Measurements from ENCODE around the gene XRCC3. TPM values are rescaled to one million over a fixed set of nuclear protein-coding genes. Genes with fewer than 3 reads are reported as not detected.

Gene XRCC3
- total and polyA plus RNA-seq, 2 experiments from 2014 or later, result 20.4 to 72.9 TPM

DNA sequence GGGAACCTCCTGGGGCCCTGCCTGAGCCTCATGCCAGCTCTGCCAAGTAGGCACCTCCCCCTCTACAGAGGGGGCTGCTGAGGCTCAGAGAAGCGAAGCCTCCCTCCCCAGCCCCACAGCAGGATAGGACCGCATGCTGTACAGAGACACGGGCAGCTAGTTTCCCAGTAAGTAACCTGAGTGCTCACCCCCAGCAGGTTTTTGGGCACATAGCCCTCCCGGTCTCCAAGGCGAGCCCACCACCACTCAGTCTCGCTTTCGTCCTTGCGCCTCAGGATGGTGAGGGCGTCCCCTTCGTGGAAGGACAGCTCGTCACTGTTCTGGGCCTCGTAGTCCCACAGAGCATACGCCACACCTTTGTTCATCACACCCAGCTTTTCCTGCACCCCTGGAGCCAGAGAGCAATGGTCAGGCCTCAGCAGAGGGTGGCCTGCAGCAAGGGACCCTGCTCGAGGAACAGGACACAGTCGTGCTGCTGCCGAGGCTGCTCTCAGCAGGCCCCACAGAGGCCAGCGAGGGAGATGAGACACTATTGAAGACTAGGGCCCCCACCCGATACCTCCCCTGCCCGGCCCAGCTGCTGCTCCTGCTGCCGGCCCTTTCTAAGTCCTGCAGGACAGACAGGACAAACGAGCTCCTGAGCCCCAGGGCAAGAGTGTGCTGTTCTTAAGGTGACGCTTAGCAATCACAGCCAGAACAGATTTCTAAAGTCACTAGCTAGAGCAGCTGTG lies 20.7 kb upstream of the XRCC3 start:
- H3K27me3 ChIP-seq (ENCODE audit: insufficient read depth), result no peaks in the 10 kb centered on the region
- H3K79me2 ChIP-seq (replicated peaks; ENCODE audit: insufficient read depth), result no peaks in the 10 kb centered on the region
- no peaks in the 10 kb centered on the region for H4K20me1 ChIP-seq (replicated peaks; ENCODE audit: insufficient read depth)
- H3K36me3 Mint-ChIP-seq (ENCODE audit: low read depth), result peaks cover 23% of the 10 kb centered on the region
- H3F3A ChIP-seq (replicated peaks; ENCODE audit: low read depth), result no peaks in the 10 kb centered on the region
- H3K27ac ChIP-seq (ENCODE audit: low read depth), result no peak overlapping the region
- H3K9me3 Mint-ChIP-seq, result no peaks in the 10 kb centered on the region
- H3K9me2 ChIP-seq (ENCODE audit: insufficient read depth), result no peaks in the 10 kb centered on the region
- H3K4me3 ChIP-seq, result no peak overlapping the region
- H3K4me3 Mint-ChIP-seq, result no peak overlapping the region
- H3K4me1 Mint-ChIP-seq, result peaks cover 16% of the 10 kb centered on the region
- H3K27ac Mint-ChIP-seq, result no peak overlapping the region
- DNase-seq (ENCODE audit: low spot score) (no peak), ATAC-seq (no peak)
- peaks cover 10% of the 10 kb centered on the region for H3K27me3 Mint-ChIP-seq (ENCODE audit: insufficient read depth, low read depth, poor library complexity)
- TF ChIP-seq ZNF114 (CRISPR knock-in tag; IDR thresholded peaks at IDR 0.05) (no peak), JUNB (IDR thresholded peaks at IDR 0.05; ENCODE audit: unreplicated experiment) (no peak)
- no peak overlapping the region for H3K4me2 ChIP-seq
- H3K4me1 ChIP-seq (ENCODE audit: insufficient read depth), result no peaks in the 10 kb centered on the region
- H3K36me3 ChIP-seq (ENCODE audit: insufficient read depth), result no peaks in the 10 kb centered on the region
- no peak overlapping the region for H2AFZ ChIP-seq

DNA sequence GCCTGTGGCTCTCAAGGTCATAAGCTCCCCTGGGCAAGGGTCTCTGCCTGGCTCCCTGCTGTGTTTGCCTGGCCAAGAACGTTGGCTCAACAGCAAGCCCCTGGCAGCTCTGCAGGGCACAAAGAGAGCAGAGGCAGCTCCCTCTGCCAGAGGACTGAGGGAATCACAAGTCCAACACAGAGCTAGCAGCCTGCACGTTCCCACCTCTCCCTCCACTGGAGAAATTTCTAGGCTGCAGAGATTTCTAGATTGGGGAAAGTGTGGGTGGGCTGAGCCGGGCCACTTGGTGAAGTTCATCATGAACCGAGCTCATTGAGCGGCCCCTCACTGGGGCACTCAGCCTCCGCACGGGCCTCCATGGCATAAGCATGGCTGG lies 20.2 kb upstream of the XRCC3 start:
- peaks cover 10% of the 10 kb centered on the region for H3K27me3 Mint-ChIP-seq (ENCODE audit: insufficient read depth, low read depth, poor library complexity)
- no peaks in the 10 kb centered on the region for H3K9me3 Mint-ChIP-seq
- H3K4me3 Mint-ChIP-seq, result no peak overlapping the region
- Histone ChIP-seq H3K36me3 (ENCODE audit: insufficient read depth) (no peaks in the 10 kb centered on the region), H3K27me3 (ENCODE audit: insufficient read depth) (no peaks in the 10 kb centered on the region), H3K4me3 (no peak overlapping the region), H3K4me1 (ENCODE audit: insufficient read depth) (no peaks in the 10 kb centered on the region), H2AFZ (no peak overlapping the region), H3K9me2 (ENCODE audit: insufficient read depth) (no peaks in the 10 kb centered on the region), H3K79me2 (replicated peaks; ENCODE audit: insufficient read depth) (no peaks in the 10 kb centered on the region), H4K20me1 (replicated peaks; ENCODE audit: insufficient read depth) (no peaks in the 10 kb centered on the region), H3F3A (replicated peaks; ENCODE audit: low read depth) (no peaks in the 10 kb centered on the region), H3K27ac (ENCODE audit: low read depth) (no peak overlapping the region), H3K4me2 (no peak overlapping the region)
- ATAC-seq, result peak; percentile 15; the same call in 2 of the 3 replicates
- peaks cover 11% of the 10 kb centered on the region for H3K4me1 Mint-ChIP-seq
- no peak for DNase-seq (ENCODE audit: low spot score)
- H3K27ac Mint-ChIP-seq, result peak overlapping the region; percentile 62; the same call in 1 of the 2 replicates
- H3K36me3 Mint-ChIP-seq (ENCODE audit: low read depth), result peaks cover 18% of the 10 kb centered on the region
- TF ChIP-seq EZH2 (IDR thresholded peaks at IDR 0.05; ENCODE audit: low read depth, unreplicated experiment) (no peak), JUNB (IDR thresholded peaks at IDR 0.05; ENCODE audit: unreplicated experiment) (no peak), POLR2AphosphoS5 (IDR thresholded peaks at IDR 0.05; ENCODE audit: low read depth) (no peak), EZH2phosphoT487 (IDR thresholded peaks at IDR 0.05; ENCODE audit: unreplicated experiment) (no peak), NANOG (IDR thresholded peaks at IDR 0.05; ENCODE audit: borderline replicate concordance) (no peak), ZNF114 (CRISPR knock-in tag; IDR thresholded peaks at IDR 0.05) (no peak), STAT1 (IDR thresholded peaks at IDR 0.05; ENCODE audit: unreplicated experiment) (no peak)
- TF ChIP-seq, protein P1, sequence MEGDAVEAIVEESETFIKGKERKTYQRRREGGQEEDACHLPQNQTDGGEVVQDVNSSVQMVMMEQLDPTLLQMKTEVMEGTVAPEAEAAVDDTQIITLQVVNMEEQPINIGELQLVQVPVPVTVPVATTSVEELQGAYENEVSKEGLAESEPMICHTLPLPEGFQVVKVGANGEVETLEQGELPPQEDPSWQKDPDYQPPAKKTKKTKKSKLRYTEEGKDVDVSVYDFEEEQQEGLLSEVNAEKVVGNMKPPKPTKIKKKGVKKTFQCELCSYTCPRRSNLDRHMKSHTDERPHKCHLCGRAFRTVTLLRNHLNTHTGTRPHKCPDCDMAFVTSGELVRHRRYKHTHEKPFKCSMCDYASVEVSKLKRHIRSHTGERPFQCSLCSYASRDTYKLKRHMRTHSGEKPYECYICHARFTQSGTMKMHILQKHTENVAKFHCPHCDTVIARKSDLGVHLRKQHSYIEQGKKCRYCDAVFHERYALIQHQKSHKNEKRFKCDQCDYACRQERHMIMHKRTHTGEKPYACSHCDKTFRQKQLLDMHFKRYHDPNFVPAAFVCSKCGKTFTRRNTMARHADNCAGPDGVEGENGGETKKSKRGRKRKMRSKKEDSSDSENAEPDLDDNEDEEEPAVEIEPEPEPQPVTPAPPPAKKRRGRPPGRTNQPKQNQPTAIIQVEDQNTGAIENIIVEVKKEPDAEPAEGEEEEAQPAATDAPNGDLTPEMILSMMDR (conservative IDR thresholded peaks at IDR 0.05; ENCODE audit: low read depth in 2 of 2), result no peak
- TF ChIP-seq, protein P2, sequence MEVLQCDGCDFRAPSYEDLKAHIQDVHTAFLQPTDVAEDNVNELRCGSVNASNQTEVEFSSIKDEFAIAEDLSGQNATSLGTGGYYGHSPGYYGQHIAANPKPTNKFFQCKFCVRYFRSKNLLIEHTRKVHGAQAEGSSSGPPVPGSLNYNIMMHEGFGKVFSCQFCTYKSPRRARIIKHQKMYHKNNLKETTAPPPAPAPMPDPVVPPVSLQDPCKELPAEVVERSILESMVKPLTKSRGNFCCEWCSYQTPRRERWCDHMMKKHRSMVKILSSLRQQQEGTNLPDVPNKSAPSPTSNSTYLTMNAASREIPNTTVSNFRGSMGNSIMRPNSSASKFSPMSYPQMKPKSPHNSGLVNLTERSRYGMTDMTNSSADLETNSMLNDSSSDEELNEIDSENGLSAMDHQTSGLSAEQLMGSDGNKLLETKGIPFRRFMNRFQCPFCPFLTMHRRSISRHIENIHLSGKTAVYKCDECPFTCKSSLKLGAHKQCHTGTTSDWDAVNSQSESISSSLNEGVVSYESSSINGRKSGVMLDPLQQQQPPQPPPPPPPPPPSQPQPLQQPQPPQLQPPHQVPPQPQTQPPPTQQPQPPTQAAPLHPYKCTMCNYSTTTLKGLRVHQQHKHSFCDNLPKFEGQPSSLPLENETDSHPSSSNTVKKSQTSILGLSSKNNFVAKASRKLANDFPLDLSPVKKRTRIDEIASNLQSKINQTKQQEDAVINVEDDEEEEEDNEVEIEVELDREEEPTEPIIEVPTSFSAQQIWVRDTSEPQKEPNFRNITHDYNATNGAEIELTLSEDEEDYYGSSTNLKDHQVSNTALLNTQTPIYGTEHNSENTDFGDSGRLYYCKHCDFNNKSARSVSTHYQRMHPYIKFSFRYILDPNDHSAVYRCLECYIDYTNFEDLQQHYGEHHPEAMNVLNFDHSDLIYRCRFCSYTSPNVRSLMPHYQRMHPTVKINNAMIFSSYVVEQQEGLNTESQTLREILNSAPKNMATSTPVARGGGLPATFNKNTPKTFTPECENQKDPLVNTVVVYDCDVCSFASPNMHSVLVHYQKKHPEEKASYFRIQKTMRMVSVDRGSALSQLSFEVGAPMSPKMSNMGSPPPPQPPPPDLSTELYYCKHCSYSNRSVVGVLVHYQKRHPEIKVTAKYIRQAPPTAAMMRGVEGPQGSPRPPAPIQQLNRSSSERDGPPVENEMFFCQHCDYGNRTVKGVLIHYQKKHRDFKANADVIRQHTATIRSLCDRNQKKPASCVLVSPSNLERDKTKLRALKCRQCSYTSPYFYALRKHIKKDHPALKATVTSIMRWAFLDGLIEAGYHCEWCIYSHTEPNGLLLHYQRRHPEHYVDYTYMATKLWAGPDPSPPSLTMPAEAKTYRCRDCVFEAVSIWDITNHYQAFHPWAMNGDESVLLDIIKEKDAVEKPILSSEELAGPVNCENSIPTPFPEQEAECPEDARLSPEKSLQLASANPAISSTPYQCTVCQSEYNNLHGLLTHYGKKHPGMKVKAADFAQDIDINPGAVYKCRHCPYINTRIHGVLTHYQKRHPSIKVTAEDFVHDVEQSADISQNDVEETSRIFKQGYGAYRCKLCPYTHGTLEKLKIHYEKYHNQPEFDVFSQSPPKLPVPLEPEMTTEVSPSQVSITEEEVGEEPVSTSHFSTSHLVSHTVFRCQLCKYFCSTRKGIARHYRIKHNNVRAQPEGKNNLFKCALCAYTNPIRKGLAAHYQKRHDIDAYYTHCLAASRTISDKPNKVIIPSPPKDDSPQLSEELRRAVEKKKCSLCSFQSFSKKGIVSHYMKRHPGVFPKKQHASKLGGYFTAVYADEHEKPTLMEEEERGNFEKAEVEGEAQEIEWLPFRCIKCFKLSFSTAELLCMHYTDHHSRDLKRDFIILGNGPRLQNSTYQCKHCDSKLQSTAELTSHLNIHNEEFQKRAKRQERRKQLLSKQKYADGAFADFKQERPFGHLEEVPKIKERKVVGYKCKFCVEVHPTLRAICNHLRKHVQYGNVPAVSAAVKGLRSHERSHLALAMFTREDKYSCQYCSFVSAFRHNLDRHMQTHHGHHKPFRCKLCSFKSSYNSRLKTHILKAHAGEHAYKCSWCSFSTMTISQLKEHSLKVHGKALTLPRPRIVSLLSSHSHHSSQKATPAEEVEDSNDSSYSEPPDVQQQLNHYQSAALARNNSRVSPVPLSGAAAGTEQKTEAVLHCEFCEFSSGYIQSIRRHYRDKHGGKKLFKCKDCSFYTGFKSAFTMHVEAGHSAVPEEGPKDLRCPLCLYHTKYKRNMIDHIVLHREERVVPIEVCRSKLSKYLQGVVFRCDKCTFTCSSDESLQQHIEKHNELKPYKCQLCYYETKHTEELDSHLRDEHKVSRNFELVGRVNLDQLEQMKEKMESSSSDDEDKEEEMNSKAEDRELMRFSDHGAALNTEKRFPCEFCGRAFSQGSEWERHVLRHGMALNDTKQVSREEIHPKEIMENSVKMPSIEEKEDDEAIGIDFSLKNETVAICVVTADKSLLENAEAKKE (CRISPR knock-in tag; IDR thresholded peaks at IDR 0.05), result no peak
- TF ChIP-seq, protein P3, sequence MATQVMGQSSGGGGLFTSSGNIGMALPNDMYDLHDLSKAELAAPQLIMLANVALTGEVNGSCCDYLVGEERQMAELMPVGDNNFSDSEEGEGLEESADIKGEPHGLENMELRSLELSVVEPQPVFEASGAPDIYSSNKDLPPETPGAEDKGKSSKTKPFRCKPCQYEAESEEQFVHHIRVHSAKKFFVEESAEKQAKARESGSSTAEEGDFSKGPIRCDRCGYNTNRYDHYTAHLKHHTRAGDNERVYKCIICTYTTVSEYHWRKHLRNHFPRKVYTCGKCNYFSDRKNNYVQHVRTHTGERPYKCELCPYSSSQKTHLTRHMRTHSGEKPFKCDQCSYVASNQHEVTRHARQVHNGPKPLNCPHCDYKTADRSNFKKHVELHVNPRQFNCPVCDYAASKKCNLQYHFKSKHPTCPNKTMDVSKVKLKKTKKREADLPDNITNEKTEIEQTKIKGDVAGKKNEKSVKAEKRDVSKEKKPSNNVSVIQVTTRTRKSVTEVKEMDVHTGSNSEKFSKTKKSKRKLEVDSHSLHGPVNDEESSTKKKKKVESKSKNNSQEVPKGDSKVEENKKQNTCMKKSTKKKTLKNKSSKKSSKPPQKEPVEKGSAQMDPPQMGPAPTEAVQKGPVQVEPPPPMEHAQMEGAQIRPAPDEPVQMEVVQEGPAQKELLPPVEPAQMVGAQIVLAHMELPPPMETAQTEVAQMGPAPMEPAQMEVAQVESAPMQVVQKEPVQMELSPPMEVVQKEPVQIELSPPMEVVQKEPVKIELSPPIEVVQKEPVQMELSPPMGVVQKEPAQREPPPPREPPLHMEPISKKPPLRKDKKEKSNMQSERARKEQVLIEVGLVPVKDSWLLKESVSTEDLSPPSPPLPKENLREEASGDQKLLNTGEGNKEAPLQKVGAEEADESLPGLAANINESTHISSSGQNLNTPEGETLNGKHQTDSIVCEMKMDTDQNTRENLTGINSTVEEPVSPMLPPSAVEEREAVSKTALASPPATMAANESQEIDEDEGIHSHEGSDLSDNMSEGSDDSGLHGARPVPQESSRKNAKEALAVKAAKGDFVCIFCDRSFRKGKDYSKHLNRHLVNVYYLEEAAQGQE (IDR thresholded peaks at IDR 0.05; ENCODE audit: unreplicated experiment), result no peak

Data from GM23338 (cell line).